B cell (primary cell): ENCODE data around the gene C18orf63. TPM values are rescaled to one million over a fixed set of nuclear protein-coding genes. Genes with fewer than 3 reads are reported as not detected.

Experiments used
- ATAC-seq: fragments of 200-7000 bp; cut with Tn5 transposase; one replicate; pipeline ENCODE4 v1.10.0; 2021; ENCODE audit warnings: low read depth, mild to moderate bottlenecking, moderate number of reproducible peaks, moderate library complexity
- CTCF ChIA-PET: fragments of 350-600 bp; sonication (Branson Sonifier 250); formaldehyde crosslinking; loops from one replicate; lab custom pipeline; 2021; ENCODE audit warnings: antibody characterized with exemption, inconsistent platforms; lab: Charles Lee
- POLR2A ChIA-PET: fragments of 350-600 bp; sonication (Branson Sonifier 250); formaldehyde crosslinking; loops from one replicate; lab custom pipeline; 2021; ENCODE audit warnings: antibody characterized with exemption; lab: Charles Lee
- DNase-seq: peaks from one replicate; pipeline ENCODE4 v3.0.0; 2013
- H2AFZ ChIP-seq: 2 replicates; pipeline ENCODE4 v1.6.1; 2012; ENCODE audit warnings: mild to moderate bottlenecking, low read depth, low read length; ENCODE audit not compliant: insufficient read depth, poor library complexity, severe bottlenecking
- H3K27ac ChIP-seq, 2 donors: 1 replicate in 1 of 2; 2 replicates in 1 of 2; pipeline ENCODE4 v1.5.1; 2012 to 2013; ENCODE audit warnings: low read length in 2 of 2, mild to moderate bottlenecking in 2 of 2, moderate library complexity in 1 of 2
- H3K27me3 ChIP-seq, 4 experiments: fragments of 200-600 bp in 1 of 4; sonication (generic) in 1 of 4; replicated peaks in 1 of 4; 1 replicate in 2 of 4; 2 replicates in 2 of 4; pipeline versions ENCODE4 v1.6.1 to v1.7.0; 2013 to 2016; ENCODE audit warnings: low read length in 3 of 4, mild to moderate bottlenecking in 2 of 4, mixed read lengths in 1 of 4, moderate library complexity in 1 of 4; ENCODE audit not compliant: insufficient read depth in 4 of 4, control insufficient read depth in 3 of 4; ENCODE audit errors: control extremely low read depth in 1 of 4
- H3K36me3 ChIP-seq, 2 experiments: replicated peaks in 1 of 2; 1 replicate in 1 of 2; 2 replicates in 1 of 2; pipeline versions ENCODE4 v1.6.1 to v1.7.1; 2013; ENCODE audit warnings: low read length in 1 of 2; ENCODE audit not compliant: insufficient read depth in 2 of 2, control insufficient read depth in 1 of 2; ENCODE audit errors: control extremely low read depth in 1 of 2, extremely low read depth in 1 of 2
- H3K4me1 ChIP-seq, 2 donors: fragments of 200-600 bp in 1 of 2; sonication (generic) in 1 of 2; 1 replicate in 1 of 2; 2 replicates in 1 of 2; pipeline versions ENCODE4 v1.5.1 to v1.6.1; 2013 to 2017; ENCODE audit warnings: low read length in 2 of 2; ENCODE audit not compliant: control insufficient read depth in 2 of 2, insufficient read depth in 2 of 2
- H3K4me2 ChIP-seq: replicated peaks from 2 replicates; pipeline ENCODE3; 2012; ENCODE audit warnings: mild to moderate bottlenecking, low read depth, low read length; ENCODE audit not compliant: poor library complexity, severe bottlenecking
- H3K4me3 ChIP-seq, 5 experiments: fragments of 200-600 bp in 1 of 5; sonication (generic) in 1 of 5; 1 replicate in 3 of 5; 2 replicates in 2 of 5; pipeline versions ENCODE4 v1.5.1 to v1.7.0; 2011 to 2016; ENCODE audit warnings: low read length in 4 of 5, mild to moderate bottlenecking in 4 of 5, low read depth in 2 of 5, control low read depth in 1 of 5, moderate library complexity in 1 of 5; ENCODE audit not compliant: insufficient read depth in 1 of 5; ENCODE audit errors: control extremely low read depth in 1 of 5, extremely low read depth in 1 of 5
- H3K79me2 ChIP-seq: fragments of 200-600 bp; sonication (generic); one replicate; pipeline ENCODE4 v1.6.0; 2016; ENCODE audit warnings: low read length; ENCODE audit not compliant: control insufficient read depth, insufficient read depth
- H3K9ac ChIP-seq: fragments of 200-600 bp; sonication (generic); 2 replicates; pipeline ENCODE4 v1.6.1; 2017; ENCODE audit warnings: mild to moderate bottlenecking, low read length, moderate library complexity
- H3K9me3 ChIP-seq, 3 donors: one replicate each; pipeline versions ENCODE4 v1.6.1 to v1.7.1; 2013; ENCODE audit warnings: low read length in 2 of 3; ENCODE audit not compliant: control insufficient read depth in 2 of 3, insufficient read depth in 1 of 3; ENCODE audit errors: control extremely low read depth in 1 of 3
- H4K20me1 ChIP-seq: 2 replicates; pipeline ENCODE4 v1.6.0; 2012; ENCODE audit warnings: mild to moderate bottlenecking, low read length; ENCODE audit not compliant: insufficient read depth, control insufficient read depth, poor library complexity, severe bottlenecking
- H3K27ac Mint-ChIP-seq: one replicate; pipeline ENCODE4 v1.8.0; 2021; ENCODE audit warnings: mixed read lengths
- H3K27me3 Mint-ChIP-seq: one replicate; pipeline ENCODE4 v1.8.0; 2021; ENCODE audit warnings: mixed read lengths
- H3K4me1 Mint-ChIP-seq: one replicate; pipeline ENCODE4 v1.8.0; 2021; ENCODE audit warnings: mixed read lengths
- H3K4me3 Mint-ChIP-seq: one replicate; pipeline ENCODE4 v1.8.0; 2021; ENCODE audit warnings: mixed read lengths
- H3K9me3 Mint-ChIP-seq: one replicate; pipeline ENCODE4 v1.8.0; 2022; ENCODE audit warnings: mixed read lengths; ENCODE audit not compliant: insufficient read depth
- CTCF ChIP-seq: fragments of 200-600 bp; IDR thresholded peaks from one replicate; pipeline ENCODE4 v1.8.0; 2022; ENCODE audit warnings: antibody characterized with exemption, mild to moderate bottlenecking
- EZH2 ChIP-seq: IDR thresholded peaks from 2 replicates; pipeline ENCODE4 v1.6.1; 2012; ENCODE audit warnings: borderline replicate concordance, low read depth, mild to moderate bottlenecking, moderate library complexity, low read length; ENCODE audit not compliant: insufficient read depth, poor library complexity, severe bottlenecking
- WGBS: methylation state at CpG from one replicate; pipeline ENCODE4 v1.1.5; 2013; ENCODE audit warnings: missing lambda C conversion rate; ENCODE audit not compliant: insufficient coverage; 5-methylcytosine and 5-hydroxymethylcytosine counted together
- intact Hi-C: fragments of 100-400 bp; cut with micrococcal nuclease; formaldehyde crosslinking; loops from one replicate; pipeline ENCODE4 v1.10.0; 2022
- polyA plus RNA-seq: library from polyadenylated mRNA; depleted of rRNA; stranded (reverse); fragments of >200 nt; gene quantifications from 2 replicates; pipeline ENCODE4 v1.2.3, GENCODE V29; 2012
- total RNA-seq, 2 donors: library from RNA; stranded (reverse); fragments of 120-200 nt in 1 of 2; gene quantifications; 1 replicate in 1 of 2; 2 replicates in 1 of 2; pipeline versions ENCODE4 v1.2.3 to v1.2.4, GENCODE V29; 2013 to 2022

C18orf63 gene
- total and polyA plus RNA-seq, 2 donors (not counting 1 experiment from before 2014, with no cell fraction given): not detected

GRCh38 chr18:74353169-74353775 is 37.6 kb downstream of the C18orf63 start:
- ATAC-seq: peak; percentile 49
- Histone ChIP-seq H3K9me3 (no peaks in the 10 kb centered on the region), H4K20me1 (no peaks in the 10 kb centered on the region), H3K27ac (no peak overlapping the region), H3K4me1 (peaks cover 4 to 8% of the 10 kb centered on the region in 2 donors), H3K9ac (no peak overlapping the region), H3K27me3 (no peaks in the 10 kb centered on the region), H3K4me2 (no peak overlapping the region), H2AFZ (peak overlapping the region; percentile 5), H3K4me3 (no peak overlapping the region), H3K79me2 (no peaks in the 10 kb centered on the region), H3K36me3 (no peaks in the 10 kb centered on the region)
- H3K4me1 Mint-ChIP-seq: peaks cover 11% of the 10 kb centered on the region
- H3K4me3 Mint-ChIP-seq: no peak overlapping the region
- H3K27me3 Mint-ChIP-seq: no peaks in the 10 kb centered on the region
- H3K27ac Mint-ChIP-seq: no peak overlapping the region
- peak; percentile 63 for DNase-seq
- WGBS: no CpG with 5 or more reads among the region's 1 CpG
- H3K9me3 Mint-ChIP-seq: no peaks in the 10 kb centered on the region
- intact Hi-C loops: loop anchor here (1.0 kb wide), 2 partner anchors 140 to 199 kb away; no protein-coding TSS in a partner anchor
- CTCF ChIA-PET: interaction anchor here (0.8 to 5.6 kb wide), 15 partner anchors 11 to 206 kb away, joined by 3 to 84 read pairs (median 3); partner anchors contain the start of gene CNDP2
- POLR2A ChIA-PET: no interaction called here
- TF ChIP-seq CTCF: peak; percentile 53
- TF ChIP-seq EZH2: no peak

- ChIA-PET CTCF (interaction anchor here (1.0 to 1.1 kb wide), 2 partner anchors 15 to 195 kb away, joined by 3 read pairs; no protein-coding TSS in a partner anchor), POLR2A (no interaction called here)
- no peaks in the 10 kb centered on the region for H3K36me3 ChIP-seq
- peak overlapping the region in 1 of 2 donors; percentile 58 for H3K27ac ChIP-seq
- no peaks in the 10 kb centered on the region for H3K9me3 ChIP-seq
- Mint-ChIP-seq H3K4me3 (peak overlapping the region; percentile 54), H3K9me3 (no peaks in the 10 kb centered on the region), H3K4me1 (peaks cover 11% of the 10 kb centered on the region), H3K27me3 (peaks cover 20% of the 10 kb centered on the region), H3K27ac (no peak overlapping the region)
- peak; percentile 30 for DNase-seq
- intact Hi-C loops: loop anchor here (5.0 kb wide), 2 partner anchors 45 to 240 kb away; partner anchors contain the start of gene ZNF407
- peak overlapping the region; percentile 60 for H3K4me2 ChIP-seq
- peak overlapping the region; percentile 55 for H3K9ac ChIP-seq
- ATAC-seq: peak; percentile 28
- peak overlapping the region in 2 of 5 experiments; percentile 23 to 43 for H3K4me3 ChIP-seq
- no peaks in the 10 kb centered on the region for H3K27me3 ChIP-seq
- H3K79me2 ChIP-seq: no peaks in the 10 kb centered on the region
- peak overlapping the region; percentile 66 for H2AFZ ChIP-seq
- no peak for TF ChIP-seq CTCF
- no peak for TF ChIP-seq EZH2
- no peaks in the 10 kb centered on the region for H4K20me1 ChIP-seq
- WGBS: no CpG with 5 or more reads among the region's 1 CpG
- H3K4me1 ChIP-seq: peaks cover 4 to 8% of the 10 kb centered on the region in 2 donors
Measured at GRCh38 chr18:74356959-74357358, 41.3 kb downstream of the C18orf63 start.
